Measurements from ENCODE around the gene CASQ2.

CASQ2 gene

GRCh38 chr1:115656461-115657077 is 111.9 kb downstream of the CASQ2 start:
- Mint-ChIP-seq H3K4me3 (no peak overlapping the region), H3K27ac (no peak overlapping the region), H3K4me1 (ENCODE audit: low read depth) (peaks cover 8% of the 10 kb centered on the region), H3K9me3 (no peaks in the 10 kb centered on the region), H3K36me3 (ENCODE audit: low read depth) (peaks cover 4% of the 10 kb centered on the region), H3K27me3 (no peaks in the 10 kb centered on the region)

DNA sequence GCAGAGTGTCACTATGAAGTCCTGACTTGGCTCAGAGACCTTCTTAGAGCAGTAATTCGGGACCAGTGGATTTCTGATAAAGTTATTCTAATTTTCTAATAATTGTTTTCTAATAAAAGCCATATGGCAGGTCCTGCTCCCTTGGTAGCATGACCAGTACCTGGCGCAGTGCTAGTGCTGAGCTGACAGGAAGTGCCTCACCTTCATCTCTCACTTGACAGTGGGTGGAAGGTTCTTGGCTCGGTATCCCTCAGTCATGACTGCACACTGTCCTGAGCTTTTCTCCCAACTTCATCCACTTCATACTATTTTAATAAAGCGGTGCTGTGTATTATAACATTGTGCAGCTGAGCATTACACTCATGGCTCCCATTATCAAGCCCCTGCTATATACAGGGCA is 112.6 kb downstream of the CASQ2 start:
- Mint-ChIP-seq H3K36me3 (ENCODE audit: low read depth) (peaks cover 4% of the 10 kb centered on the region), H3K27me3 (no peaks in the 10 kb centered on the region), H3K4me1 (ENCODE audit: low read depth) (peaks cover 8% of the 10 kb centered on the region), H3K27ac (no peak overlapping the region), H3K4me3 (no peak overlapping the region), H3K9me3 (no peaks in the 10 kb centered on the region)

DNA sequence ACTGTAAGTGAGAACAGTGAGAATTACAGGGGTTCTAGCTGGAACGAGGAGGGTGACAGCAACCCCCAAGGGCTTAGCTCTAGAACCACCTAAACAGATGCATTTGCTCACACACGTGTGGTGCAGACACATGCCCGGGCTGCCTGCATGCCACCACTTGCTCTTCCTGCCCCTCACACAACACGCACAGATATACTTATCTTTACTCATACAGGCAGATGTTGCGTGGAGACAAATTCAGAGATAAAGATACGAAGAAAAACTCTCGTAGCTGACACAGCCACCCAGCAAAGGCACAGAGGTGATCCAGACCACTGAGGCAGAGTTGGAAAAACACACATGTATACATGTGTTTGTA is 113.2 kb downstream of the CASQ2 start:
- Mint-ChIP-seq H3K4me3 (no peak overlapping the region), H3K4me1 (ENCODE audit: low read depth) (peaks cover 8% of the 10 kb centered on the region), H3K9me3 (no peaks in the 10 kb centered on the region), H3K27ac (no peak overlapping the region), H3K36me3 (ENCODE audit: low read depth) (peaks cover 4% of the 10 kb centered on the region), H3K27me3 (no peaks in the 10 kb centered on the region)

GRCh38 chr1:115654663-115655305 is 113.7 kb downstream of the CASQ2 start:
- Mint-ChIP-seq H3K36me3 (ENCODE audit: low read depth) (peaks cover 4% of the 10 kb centered on the region), H3K9me3 (no peaks in the 10 kb centered on the region), H3K27ac (no peak overlapping the region), H3K4me1 (ENCODE audit: low read depth) (peaks cover 8% of the 10 kb centered on the region), H3K4me3 (no peak overlapping the region), H3K27me3 (no peaks in the 10 kb centered on the region)

GRCh38 chr1:115654125-115654524 is 114.4 kb downstream of the CASQ2 start:
- Mint-ChIP-seq H3K4me3 (no peak overlapping the region), H3K9me3 (no peaks in the 10 kb centered on the region), H3K27ac (no peak overlapping the region), H3K27me3 (no peaks in the 10 kb centered on the region), H3K4me1 (ENCODE audit: low read depth) (peaks cover 8% of the 10 kb centered on the region), H3K36me3 (ENCODE audit: low read depth) (peaks cover 4% of the 10 kb centered on the region)

- peaks cover 4% of the 10 kb centered on the region for H3K36me3 Mint-ChIP-seq (ENCODE audit: low read depth)
- H3K4me1 Mint-ChIP-seq (ENCODE audit: low read depth): peaks cover 8% of the 10 kb centered on the region
- H3K9me3 Mint-ChIP-seq: no peaks in the 10 kb centered on the region
- no peak overlapping the region for H3K4me3 Mint-ChIP-seq
- H3K27me3 Mint-ChIP-seq: no peaks in the 10 kb centered on the region
- no peak overlapping the region for H3K27ac Mint-ChIP-seq
Observed at GRCh38 chr1:115652236-115652788, 116.2 kb downstream of the CASQ2 start.

DNA sequence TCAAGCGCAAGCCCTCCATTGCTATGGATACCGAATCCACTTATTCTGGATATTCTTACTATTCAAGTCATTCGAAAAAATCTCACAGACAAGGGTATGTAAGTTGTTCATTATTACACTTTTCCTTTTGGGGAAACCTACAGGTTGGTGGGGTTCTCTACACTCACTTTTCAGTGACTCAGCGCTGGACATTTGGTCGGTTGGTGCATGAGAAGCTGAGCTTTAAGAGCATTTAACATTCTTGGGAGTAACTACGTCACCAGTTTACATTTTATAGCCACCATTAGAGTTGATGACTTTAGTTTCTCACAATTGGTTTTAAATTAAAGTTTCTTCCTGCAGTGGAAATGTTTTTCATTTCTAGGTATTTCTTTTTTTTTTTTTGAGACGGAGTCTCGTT is 117.1 kb downstream of the CASQ2 start:
- peaks cover 4% of the 10 kb centered on the region for H3K36me3 Mint-ChIP-seq (ENCODE audit: low read depth)
- H3K4me3 Mint-ChIP-seq: no peak overlapping the region
- H3K27me3 Mint-ChIP-seq: no peaks in the 10 kb centered on the region
- no peaks in the 10 kb centered on the region for H3K9me3 Mint-ChIP-seq
- H3K4me1 Mint-ChIP-seq (ENCODE audit: low read depth): peaks cover 8% of the 10 kb centered on the region
- no peak overlapping the region for H3K27ac Mint-ChIP-seq

GRCh38 chr1:115650961-115651360 is 117.6 kb downstream of the CASQ2 start:
- no peaks in the 10 kb centered on the region for H3K27me3 Mint-ChIP-seq
- no peak overlapping the region for H3K4me3 Mint-ChIP-seq
- peaks cover 8% of the 10 kb centered on the region for H3K4me1 Mint-ChIP-seq (ENCODE audit: low read depth)
- no peaks in the 10 kb centered on the region for H3K9me3 Mint-ChIP-seq
- H3K27ac Mint-ChIP-seq: no peak overlapping the region
- H3K36me3 Mint-ChIP-seq (ENCODE audit: low read depth): peaks cover 4% of the 10 kb centered on the region
